Eye (tissue), 1 donor: ENCODE results near the gene ING5.
A peak's percentile ranks its signal among the peaks of the same experiment; 100 is the strongest.

Experiments used
- DNase-seq: peaks from one replicate; pipeline ENCODE4 v3.0.0-alpha.2; 2015

Gene ING5

DNA sequence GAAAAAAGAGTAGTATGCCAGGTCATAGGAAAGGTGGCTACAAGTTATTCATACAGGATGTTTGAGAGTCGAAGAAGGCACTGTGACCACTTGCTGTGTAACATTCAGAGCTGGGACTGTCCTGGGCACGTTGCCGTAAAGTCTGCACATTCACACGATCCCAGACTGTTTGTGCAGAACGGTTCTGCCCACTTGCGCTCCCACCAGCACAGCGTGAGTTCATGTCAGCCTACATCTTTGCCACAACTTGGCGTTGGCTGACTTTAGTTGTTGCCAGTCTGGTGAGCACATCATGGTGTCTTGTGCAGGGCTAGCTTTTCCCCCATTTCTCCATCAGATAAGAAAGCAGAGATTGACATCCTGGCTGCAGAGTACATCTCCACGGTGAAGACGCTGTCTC, 7.0 kb downstream of the ING5 start:
- no peak for DNase-seq

DNA sequence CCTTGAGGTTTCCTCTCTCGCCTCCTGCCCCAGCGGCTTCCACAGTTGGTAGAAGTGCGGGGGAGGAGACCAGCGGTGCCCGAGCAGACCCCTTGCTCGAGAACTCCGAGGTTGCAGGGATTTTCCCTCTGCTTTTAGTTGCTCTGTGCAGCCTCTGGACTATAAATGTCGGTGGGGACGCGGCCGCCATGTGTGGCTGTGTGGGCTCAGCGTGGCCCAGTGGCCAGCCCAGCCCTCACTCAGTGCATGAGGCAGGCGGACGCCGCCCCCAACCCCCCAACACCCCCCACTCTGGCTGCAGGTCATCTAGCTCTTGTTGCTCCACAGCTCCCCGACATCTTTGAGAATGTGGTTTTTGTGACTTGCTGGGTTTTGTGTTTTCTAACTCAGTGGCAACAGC, 17.3 kb downstream of the ING5 start:
- no peak for DNase-seq

GRCh38 chr2:241720099-241720498, 18.3 kb downstream of the ING5 start:
- DNase-seq, result no peak

DNA sequence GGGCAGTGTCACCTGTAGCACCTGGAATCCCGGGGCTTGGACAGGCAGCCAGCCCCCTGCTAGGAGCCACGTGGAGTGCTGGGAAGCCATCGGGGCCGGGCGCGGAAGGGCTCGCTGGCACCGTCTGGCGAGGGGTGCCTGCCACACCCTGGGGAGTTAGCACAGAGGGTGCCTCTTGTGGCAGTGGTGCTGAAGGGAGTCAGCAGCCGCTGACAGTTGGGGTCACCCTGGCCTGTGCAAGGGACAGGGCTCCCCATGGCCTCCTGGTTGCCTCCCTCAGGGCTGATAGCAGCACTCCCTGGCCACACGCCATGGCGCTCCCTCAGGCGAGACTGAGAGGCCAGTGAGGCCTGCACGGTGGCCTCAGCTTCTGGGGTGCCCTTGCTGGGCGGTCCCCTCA, 18.7 kb downstream of the ING5 start:
- no peak for DNase-seq

DNA sequence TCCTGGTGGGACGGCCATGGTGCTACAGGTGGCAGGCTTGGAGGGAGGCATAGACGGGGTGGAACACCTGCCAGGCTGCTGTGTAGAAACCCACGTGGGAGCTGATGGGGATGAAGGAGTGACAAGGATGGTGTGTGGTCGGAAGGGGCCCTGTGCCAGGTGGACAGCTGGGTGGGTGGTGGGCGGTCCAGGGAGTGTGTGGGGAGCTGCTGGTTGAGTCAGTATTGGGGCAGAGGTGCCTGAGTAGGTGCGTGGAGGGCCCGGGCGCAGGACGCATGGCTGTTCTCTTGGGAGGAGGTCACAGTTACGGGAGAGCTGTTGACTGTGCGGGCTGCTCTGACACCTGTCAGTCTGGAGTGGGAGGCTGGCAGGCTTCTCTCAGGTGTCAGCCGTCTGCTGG, 20.0 kb downstream of the ING5 start:
- no peak for DNase-seq

DNA sequence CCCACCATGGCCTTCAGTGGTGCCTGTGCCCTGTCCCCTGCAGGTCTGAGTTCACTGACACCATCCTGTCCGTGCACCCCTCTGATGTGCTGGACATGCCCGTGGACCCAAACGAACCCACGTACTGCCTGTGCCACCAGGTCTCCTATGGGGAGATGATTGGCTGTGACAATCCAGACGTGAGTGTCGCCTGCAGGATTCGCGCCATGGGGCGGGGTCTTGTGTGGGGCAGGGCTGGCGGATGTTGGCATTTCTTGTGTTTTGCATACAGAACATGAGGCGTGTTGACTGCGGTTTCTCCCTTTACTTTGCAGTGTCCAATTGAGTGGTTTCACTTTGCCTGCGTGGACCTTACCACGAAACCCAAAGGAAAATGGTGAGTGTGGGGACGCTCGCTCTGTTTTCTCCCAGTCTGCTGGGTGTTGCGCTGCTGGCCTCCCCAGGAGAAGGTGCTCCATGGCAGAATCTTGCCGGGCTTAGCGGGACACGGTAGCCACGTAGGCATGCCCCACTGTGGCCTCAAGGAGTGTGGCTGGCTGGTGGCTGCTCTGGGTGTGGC, 21.1 kb downstream of the ING5 start:
- DNase-seq, result no peak

DNA sequence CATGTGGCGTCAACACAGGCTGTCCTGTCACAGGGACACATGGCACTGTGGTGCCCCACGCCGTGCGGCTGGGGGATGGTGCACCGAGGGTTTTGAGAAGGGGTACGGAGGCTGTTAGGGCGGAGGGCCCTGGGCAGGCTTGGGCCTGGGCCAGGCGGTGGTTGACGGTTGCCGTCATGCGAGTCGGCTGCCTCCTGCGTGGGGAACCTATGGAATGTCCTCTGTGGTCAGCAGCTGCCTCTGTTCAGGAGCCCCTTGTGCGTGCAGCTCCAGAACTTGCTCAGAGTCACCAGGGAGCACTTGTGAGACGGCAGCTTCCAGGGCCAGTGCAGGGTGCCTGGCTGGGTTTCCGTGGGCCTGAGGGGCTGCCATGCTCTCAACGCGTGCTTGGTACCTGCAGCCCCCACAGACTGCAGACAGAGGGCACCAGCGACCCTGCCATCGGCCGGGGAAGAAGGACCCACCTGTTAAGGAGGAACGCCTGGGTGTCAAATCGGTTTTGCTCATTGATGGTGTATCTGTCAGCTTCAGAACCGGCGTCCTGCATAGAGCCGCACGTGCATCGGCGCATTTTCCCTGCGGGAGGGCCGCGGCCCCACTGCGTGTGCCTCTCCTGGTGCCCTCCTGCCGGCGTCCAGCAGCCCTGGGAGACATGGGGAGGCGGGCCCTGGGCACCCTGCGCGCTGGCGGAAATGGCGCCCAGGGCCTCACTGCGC, 22.6 kb downstream of the ING5 start:
- DNase-seq, result no peak

- no peak for DNase-seq
Measured at GRCh38 chr2:241724975-241725870, 23.4 kb downstream of the ING5 start.

- DNase-seq, result no peak
Measured at GRCh38 chr2:241726459-241726858, 24.6 kb downstream of the ING5 start.

GRCh38 chr2:241728000-241728399, 26.2 kb downstream of the ING5 start:
- no peak for DNase-seq

DNA sequence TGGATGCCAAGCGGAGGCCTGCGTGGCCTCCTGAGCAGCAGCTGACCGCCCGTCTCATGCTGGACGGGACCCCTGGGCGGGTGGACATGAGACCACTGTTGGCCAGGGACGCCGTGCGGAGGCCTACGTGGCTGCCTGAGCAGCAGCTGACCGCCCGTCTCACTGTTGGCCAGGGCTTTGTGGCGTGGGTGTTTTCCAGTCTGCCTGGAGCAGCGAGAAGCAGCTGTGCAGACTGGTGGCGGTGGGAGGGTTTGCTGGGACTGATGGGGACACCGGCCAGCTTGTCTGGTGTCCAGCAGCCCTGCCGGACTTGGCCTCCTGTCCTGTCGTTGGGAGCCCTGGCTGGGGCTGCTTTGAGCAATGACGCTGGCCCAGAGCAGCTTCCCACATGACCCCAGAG, 26.8 kb downstream of the ING5 start:
- DNase-seq, result no peak

DNA sequence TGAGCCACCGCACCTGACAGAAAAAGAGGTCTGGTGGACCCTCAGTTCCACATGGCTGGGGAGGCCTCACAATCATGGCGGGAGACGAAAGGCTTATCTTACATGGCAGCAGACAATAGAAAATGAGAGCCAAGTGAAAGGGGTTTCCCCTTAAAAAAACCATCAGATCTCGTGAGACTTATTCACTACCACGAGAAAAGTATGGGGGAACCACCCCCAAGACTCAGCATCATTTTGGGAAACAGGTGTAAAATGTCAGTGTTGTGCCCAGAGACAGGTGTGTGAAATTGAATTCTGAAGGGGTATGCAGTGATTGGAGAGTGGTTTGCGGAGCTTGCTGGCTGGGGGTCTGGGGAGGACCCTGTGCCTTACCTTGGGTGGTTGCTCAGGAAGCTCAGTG, 28.0 kb downstream of the ING5 start:
- DNase-seq, result no peak

- DNase-seq, result no peak
Measured at GRCh38 chr2:241730671-241731293, 28.9 kb downstream of the ING5 start.

DNA sequence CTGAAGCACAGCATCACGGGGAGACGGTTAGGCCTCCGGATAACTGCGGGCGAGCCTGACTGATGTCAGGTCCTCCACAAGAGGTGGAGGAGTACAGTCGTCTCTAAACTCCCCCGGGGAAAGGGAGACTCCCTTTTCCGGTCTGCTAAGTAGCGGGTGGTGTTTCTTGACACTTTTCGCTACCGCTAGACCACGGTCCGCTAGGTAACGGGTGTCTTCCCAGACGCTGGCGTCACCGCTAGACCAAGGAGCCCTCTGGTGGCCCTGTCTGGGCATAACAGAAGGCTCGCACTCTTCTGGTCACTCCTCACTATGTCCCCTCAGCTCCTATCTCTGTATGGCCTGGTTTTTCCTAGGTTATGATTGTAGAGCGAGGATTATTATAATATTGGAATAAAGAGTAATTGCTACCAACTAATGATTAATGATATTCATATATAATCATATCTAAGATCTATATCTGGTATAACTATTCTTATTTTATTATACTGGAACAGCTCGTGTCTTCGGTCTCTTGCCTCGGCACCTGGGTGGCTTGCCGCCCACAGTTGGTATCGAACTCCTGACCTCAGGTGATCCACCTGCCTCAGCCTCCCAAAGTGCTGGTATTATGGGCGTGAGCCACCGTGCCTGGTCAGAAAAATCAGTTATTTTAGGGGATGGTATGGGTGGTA, 30.8 kb downstream of the ING5 start:
- peak; percentile 43 for DNase-seq

DNA sequence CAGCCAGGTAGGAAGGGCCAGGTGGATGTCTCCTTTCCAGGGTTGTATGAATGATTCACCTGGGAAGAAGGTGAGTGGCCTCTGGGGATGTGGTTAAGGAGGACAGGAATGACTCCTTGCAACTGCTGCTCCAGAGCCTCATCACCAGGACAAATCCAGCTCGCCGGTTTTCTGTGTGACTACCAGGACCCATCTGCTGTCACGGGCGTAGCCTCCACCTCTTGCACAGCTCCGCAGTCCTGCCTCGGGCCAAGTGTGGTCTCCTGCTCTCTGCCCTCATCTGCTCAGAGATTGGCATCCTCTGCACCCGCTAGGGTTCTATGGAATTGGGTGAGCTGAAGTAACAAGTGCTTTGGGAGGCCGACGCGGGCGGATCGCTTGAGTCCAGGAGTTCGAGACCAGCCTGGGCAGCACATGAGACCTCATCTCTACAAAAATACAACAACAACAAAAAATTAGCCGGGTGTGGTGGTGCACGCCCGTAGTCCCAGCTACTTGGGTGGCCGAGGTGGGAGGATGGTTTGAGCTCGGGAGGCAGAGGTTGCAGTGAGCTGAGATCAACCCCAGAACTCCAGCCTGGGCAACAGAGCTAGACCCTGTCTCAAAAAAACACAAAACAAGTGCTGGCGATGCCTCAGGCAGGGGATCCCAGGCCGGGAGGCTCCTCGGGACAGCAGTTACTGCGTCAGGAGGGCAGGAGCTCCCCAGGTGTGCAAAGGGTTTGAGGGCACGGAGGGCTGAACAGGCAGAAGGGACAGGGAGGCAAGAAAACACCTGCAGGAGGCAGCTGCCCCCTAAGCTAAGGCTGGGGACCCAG, 31.8 kb downstream of the ING5 start:
- DNase-seq, result no peak

- DNase-seq, result no peak
Measured at GRCh38 chr2:241734208-241734466, 32.3 kb downstream of the ING5 start.

DNA sequence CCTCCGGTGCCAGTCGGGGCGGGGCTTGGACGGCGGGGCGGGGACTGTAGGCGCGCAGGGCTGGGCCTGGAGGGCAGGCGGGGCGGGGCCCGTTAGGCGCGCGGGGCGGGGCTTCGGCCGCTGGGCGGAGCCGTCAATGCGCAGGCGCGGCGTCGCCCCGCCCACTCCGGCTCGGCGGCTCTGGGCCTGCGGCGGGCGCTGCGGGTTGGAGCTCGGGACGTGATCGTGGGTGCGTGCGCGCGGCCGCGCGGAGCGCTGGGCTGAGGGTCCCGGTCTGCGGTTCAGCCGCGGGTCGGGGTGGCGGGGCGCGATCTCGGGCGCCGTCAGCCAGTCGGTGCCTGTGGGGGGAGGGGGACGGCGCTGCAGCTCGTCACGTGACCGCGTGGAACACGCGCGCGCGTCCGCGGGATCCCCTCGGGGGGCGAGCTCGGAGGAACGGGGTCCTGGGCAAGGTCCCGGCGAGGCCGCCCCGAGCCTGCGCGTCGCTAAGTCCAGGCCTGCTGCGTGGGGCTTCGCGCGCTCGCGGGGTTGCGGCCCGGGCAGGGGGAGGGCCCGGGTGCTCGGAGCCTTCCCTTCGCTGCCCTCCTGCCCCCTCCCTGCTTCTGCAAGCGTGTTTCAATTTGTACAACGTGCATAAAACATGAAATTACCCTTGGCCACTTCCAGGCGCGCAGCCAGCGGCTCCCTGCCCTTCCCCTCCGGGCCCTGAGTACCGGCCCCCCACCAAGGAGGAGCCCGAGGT, 32.8 kb downstream of the ING5 start, which contains the start of gene D2HGDH:
D2HGDH (plus strand) TSS at position 164 of the 742 bp plus-strand sequence. CDS start 595 bp downstream, outside the sequence.
- DNase-seq, result peak; percentile 95

- no peak for DNase-seq
Measured at GRCh38 chr2:241736111-241736510, 34.3 kb downstream of the ING5 start.

GRCh38 chr2:241738040-241738686, 36.3 kb downstream of the ING5 start:
- DNase-seq, result no peak

DNA sequence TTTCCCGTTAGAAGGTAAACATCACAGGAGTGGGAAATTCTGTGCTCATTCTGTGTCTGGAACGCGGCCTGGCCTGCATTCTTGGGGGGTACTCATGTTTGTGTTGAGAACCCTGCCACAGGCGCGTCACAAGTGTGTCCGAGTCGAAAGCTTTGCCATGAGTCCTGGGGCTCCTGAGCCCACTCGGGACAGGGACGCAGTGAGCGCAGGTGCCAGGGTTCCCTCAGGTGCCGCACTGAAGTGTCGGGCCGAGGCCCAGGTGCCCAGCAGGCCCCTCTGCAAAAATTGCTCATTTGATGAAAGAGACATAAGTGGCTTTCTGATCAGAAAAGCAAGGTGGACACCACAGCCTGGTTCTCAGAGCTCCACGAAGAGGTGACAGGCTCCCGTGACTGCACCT, 37.3 kb downstream of the ING5 start:
- DNase-seq, result no peak

GRCh38 chr2:241739651-241740050, 37.8 kb downstream of the ING5 start:
- DNase-seq, result no peak
